DND-41 (cell line): Measurements from ENCODE around the gene TMEM185B.
"Not testable (repeated sequence)": the region's sequence is repeated elsewhere in the genome, so short reads cannot be mapped to it uniquely, and the experiment has no call there.

Source experiments
- ATAC-seq: fragments of 200-7000 bp; cut with Tn5 transposase; 3 replicates; pipeline ENCODE4 v1.9.1; 2021; ENCODE audit warnings: low read depth; ENCODE audit not compliant: insufficient read depth
- DNase-seq: peaks from one replicate; pipeline ENCODE4 v3.0.0-alpha.2; 2020
- H2AFZ ChIP-seq: 2 replicates; pipeline ENCODE4 v1.6.0; 2012; ENCODE audit warnings: low read depth, low read length
- H3K27ac ChIP-seq: 2 replicates; pipeline ENCODE4 v1.5.1; 2012; ENCODE audit warnings: low read length, inconsistent platforms
- H3K27me3 ChIP-seq: fragments of 200-600 bp; sonication (generic); 2 replicates; pipeline ENCODE4 v1.6.0; 2012; ENCODE audit warnings: low read length, mild to moderate bottlenecking, inconsistent platforms; ENCODE audit not compliant: insufficient read depth, poor library complexity
- H3K36me3 ChIP-seq: 2 replicates; pipeline ENCODE4 v1.5.1; 2012; ENCODE audit warnings: low read length, inconsistent platforms; ENCODE audit not compliant: insufficient read depth
- H3K4me1 ChIP-seq: 2 replicates; pipeline ENCODE4 v1.5.1; 2012; ENCODE audit warnings: mild to moderate bottlenecking, low read length; ENCODE audit not compliant: insufficient read depth
- H3K4me2 ChIP-seq: 2 replicates; pipeline ENCODE4 v1.6.0; 2012; ENCODE audit warnings: mild to moderate bottlenecking, moderate library complexity, low read length, inconsistent platforms; ENCODE audit not compliant: insufficient read depth
- H3K4me3 ChIP-seq, 2 experiments: fragments of 200-600 bp in 1 of 2; shearing (Covaris generic) in 1 of 2; 2 replicates each; pipeline ENCODE4 v1.5.1; 2012 to 2016; ENCODE audit warnings: inconsistent platforms in 2 of 2, low read length in 2 of 2, mild to moderate bottlenecking in 2 of 2, low read depth in 1 of 2, moderate library complexity in 1 of 2
- H3K79me2 ChIP-seq: 2 replicates; pipeline ENCODE4 v1.6.0; 2012; ENCODE audit warnings: low read length, inconsistent platforms; ENCODE audit not compliant: insufficient read depth
- H3K9ac ChIP-seq: 2 replicates; pipeline ENCODE4 v1.6.0; 2012; ENCODE audit warnings: low read depth, mild to moderate bottlenecking, inconsistent platforms, low read length, moderate library complexity
- H3K9me3 ChIP-seq: 2 replicates; pipeline ENCODE4 v1.5.1; 2012; ENCODE audit warnings: low read length, moderate library complexity, mild to moderate bottlenecking, inconsistent platforms; ENCODE audit not compliant: insufficient read depth, severe bottlenecking
- H4K20me1 ChIP-seq: 2 replicates; pipeline ENCODE4 v1.6.0; 2012; ENCODE audit warnings: low read length; ENCODE audit not compliant: insufficient read depth
- CTCF ChIP-seq: IDR thresholded peaks from 2 replicates; pipeline ENCODE4 v1.5.1; 2012; ENCODE audit warnings: borderline replicate concordance, low read length, moderate library complexity, mild to moderate bottlenecking; ENCODE audit not compliant: poor library complexity, severe bottlenecking; ENCODE audit errors: extremely low read depth
- EZH2 ChIP-seq: IDR thresholded peaks from 3 replicates; pipeline ENCODE4 v1.6.1; 2012; ENCODE audit warnings: borderline replicate concordance, low read depth, mild to moderate bottlenecking, moderate library complexity, low read length, inconsistent platforms; ENCODE audit not compliant: severe bottlenecking

TMEM185B gene

GRCh38 chr2:120262150-120262549 lies 39.0 kb upstream of the TMEM185B start:
- Histone ChIP-seq H3K79me2 (peaks cover 11% of the 10 kb centered on the region), H3K9me3 (peaks cover 3% of the 10 kb centered on the region), H3K4me2 (no peak overlapping the region), H3K27me3 (no peaks in the 10 kb centered on the region), H2AFZ (no peak overlapping the region), H3K36me3 (no peaks in the 10 kb centered on the region), H4K20me1 (peaks cover 13% of the 10 kb centered on the region), H3K4me1 (peaks cover 12% of the 10 kb centered on the region), H3K9ac (no peak overlapping the region), H3K4me3 (no peak overlapping the region), H3K27ac (no peak overlapping the region)
- DNase-seq (no peak), ATAC-seq (no peak)
- TF ChIP-seq EZH2 (no peak), CTCF (no peak)

- no peak overlapping the region for H3K4me3 ChIP-seq
- peaks cover 13% of the 10 kb centered on the region for H3K4me1 ChIP-seq
- no peak overlapping the region for H3K9ac ChIP-seq
- DNase-seq (no peak), ATAC-seq (peak; percentile 40; the same call in 2 of the 3 replicates)
- H3K27ac ChIP-seq = no peak overlapping the region
- H3K4me2 ChIP-seq = no peak overlapping the region
- no peaks in the 10 kb centered on the region for H3K27me3 ChIP-seq
- H3K79me2 ChIP-seq = peaks cover 11% of the 10 kb centered on the region
- H4K20me1 ChIP-seq = peaks cover 13% of the 10 kb centered on the region
- TF ChIP-seq CTCF (no peak), EZH2 (no peak)
- no peaks in the 10 kb centered on the region for H3K36me3 ChIP-seq
- peaks cover 3% of the 10 kb centered on the region for H3K9me3 ChIP-seq
- H2AFZ ChIP-seq = no peak overlapping the region
Observed at GRCh38 chr2:120261387-120262006, 38.3 kb upstream of the TMEM185B start.

- Histone ChIP-seq H3K9ac (no peak overlapping the region), H3K79me2 (peaks cover 15% of the 10 kb centered on the region), H3K4me2 (no peak overlapping the region), H3K9me3 (peaks cover 3% of the 10 kb centered on the region), H3K4me3 (no peak overlapping the region), H3K27ac (no peak overlapping the region), H3K27me3 (no peaks in the 10 kb centered on the region), H3K36me3 (no peaks in the 10 kb centered on the region), H3K4me1 (peaks cover 13% of the 10 kb centered on the region), H4K20me1 (peaks cover 13% of the 10 kb centered on the region), H2AFZ (no peak overlapping the region)
- TF ChIP-seq CTCF = no peak
- no peak for TF ChIP-seq EZH2
- no peak for DNase-seq
- ATAC-seq = no peak
Observed at GRCh38 chr2:120260736-120261135, 37.5 kb upstream of the TMEM185B start.

GRCh38 chr2:120259939-120260338 lies 36.7 kb upstream of the TMEM185B start:
- H3K36me3 ChIP-seq, H2AFZ ChIP-seq, H3K4me2 ChIP-seq, H3K9me3 ChIP-seq, ATAC-seq, DNase-seq, H3K9ac ChIP-seq, H3K27ac ChIP-seq, H3K27me3 ChIP-seq, H3K4me3 ChIP-seq: not testable (repeated sequence)
- Histone ChIP-seq H3K79me2 (peaks cover 13% of the 10 kb centered on the region), H3K4me1 (peaks cover 14% of the 10 kb centered on the region), H4K20me1 (peaks cover 13% of the 10 kb centered on the region)
